ENCODE measurements around the gene FNDC7. TPM values are rescaled to one million over a fixed set of nuclear protein-coding genes. Genes with fewer than 3 reads are reported as not detected.

Gene FNDC7
- total and polyA plus RNA-seq, 2 donors (not counting 3 experiments of a cell fraction or from before 2014, with no cell fraction given): not detected

DNA sequence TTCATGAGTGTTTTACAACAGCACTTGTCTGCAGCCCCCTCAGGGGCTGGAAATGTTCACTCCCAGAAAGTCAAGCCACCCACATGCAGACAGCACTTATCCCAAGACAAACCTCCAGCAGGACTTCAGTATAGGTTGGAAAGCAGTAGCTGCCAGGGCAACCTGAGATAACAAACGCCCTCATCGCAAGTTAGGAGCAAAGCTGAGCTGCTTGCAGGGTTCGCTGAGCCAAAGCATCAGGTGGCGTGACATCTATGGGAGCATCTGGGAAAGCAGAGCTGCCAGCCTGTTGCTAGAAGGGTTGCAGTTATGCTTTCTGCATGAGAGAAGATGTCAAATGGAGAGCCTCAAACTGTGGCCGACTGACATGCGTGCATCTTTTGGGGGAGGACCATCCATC lies 29.5 kb downstream of the FNDC7 start:
- TF ChIP-seq POLR2A (IDR thresholded peaks at IDR 0.05; ENCODE audit: low read depth, low read length) (no peak), FOS (IDR thresholded peaks at IDR 0.05; ENCODE audit: borderline replicate concordance, insufficient read depth, low read length) (no peak), EZH2 (IDR thresholded peaks at IDR 0.05; ENCODE audit: borderline replicate concordance, low read depth, low read length, severe bottlenecking) (no peak), MYC (IDR thresholded peaks at IDR 0.05; ENCODE audit: low read depth, low read length) (no peak), POLR2AphosphoS5 (IDR thresholded peaks at IDR 0.05; ENCODE audit: insufficient read depth, low read depth, low read length) (no peak), JUN (IDR thresholded peaks at IDR 0.05; ENCODE audit: borderline replicate concordance, insufficient read depth, insufficient read length, low read depth) (no peak)
- TF ChIP-seq, protein P1, sequence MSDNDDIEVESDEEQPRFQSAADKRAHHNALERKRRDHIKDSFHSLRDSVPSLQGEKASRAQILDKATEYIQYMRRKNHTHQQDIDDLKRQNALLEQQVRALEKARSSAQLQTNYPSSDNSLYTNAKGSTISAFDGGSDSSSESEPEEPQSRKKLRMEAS (IDR thresholded peaks at IDR 0.05; ENCODE audit: insufficient read depth, insufficient read length): no peak
- TF ChIP-seq, protein P2, sequence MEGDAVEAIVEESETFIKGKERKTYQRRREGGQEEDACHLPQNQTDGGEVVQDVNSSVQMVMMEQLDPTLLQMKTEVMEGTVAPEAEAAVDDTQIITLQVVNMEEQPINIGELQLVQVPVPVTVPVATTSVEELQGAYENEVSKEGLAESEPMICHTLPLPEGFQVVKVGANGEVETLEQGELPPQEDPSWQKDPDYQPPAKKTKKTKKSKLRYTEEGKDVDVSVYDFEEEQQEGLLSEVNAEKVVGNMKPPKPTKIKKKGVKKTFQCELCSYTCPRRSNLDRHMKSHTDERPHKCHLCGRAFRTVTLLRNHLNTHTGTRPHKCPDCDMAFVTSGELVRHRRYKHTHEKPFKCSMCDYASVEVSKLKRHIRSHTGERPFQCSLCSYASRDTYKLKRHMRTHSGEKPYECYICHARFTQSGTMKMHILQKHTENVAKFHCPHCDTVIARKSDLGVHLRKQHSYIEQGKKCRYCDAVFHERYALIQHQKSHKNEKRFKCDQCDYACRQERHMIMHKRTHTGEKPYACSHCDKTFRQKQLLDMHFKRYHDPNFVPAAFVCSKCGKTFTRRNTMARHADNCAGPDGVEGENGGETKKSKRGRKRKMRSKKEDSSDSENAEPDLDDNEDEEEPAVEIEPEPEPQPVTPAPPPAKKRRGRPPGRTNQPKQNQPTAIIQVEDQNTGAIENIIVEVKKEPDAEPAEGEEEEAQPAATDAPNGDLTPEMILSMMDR (IDR thresholded peaks at IDR 0.05; ENCODE audit: extremely low read depth in 1 of 2, insufficient read depth in 1 of 2, low read depth in 1 of 2, low read length in 2 of 2): no peak
- H3K9me3 ChIP-seq (replicated peaks; ENCODE audit: control insufficient read depth, insufficient read depth, low read length): no peaks in the 10 kb centered on the region

More for the DNA sequence above, 29.5 kb downstream of the FNDC7 start:
- H4K20me1 ChIP-seq (replicated peaks; ENCODE audit: control insufficient read depth, extremely low read depth, insufficient read depth, low read length): no peaks in the 10 kb centered on the region
- H2AFZ ChIP-seq (ENCODE audit: low read depth, low read length): no peak overlapping the region
- BruUV-seq (replicated peaks): no TSS peak
- H3K4me2 ChIP-seq (ENCODE audit: insufficient read depth, low read length): no peak overlapping the region
- peaks cover 2% of the 10 kb centered on the region for H3K79me2 ChIP-seq (ENCODE audit: control insufficient read depth, insufficient read depth, low read length)
- H3K4me1 ChIP-seq (ENCODE audit: control insufficient read depth, extremely low read depth, insufficient read depth, low read length): no peaks in the 10 kb centered on the region
- DNase-seq (ENCODE audit: low read depth, low spot score): no peak
- no peak for FAIRE-seq
- ChIA-PET CTCF (no interaction called here), POLR2A (no interaction called here)
- no peak overlapping the region for H3K4me3 ChIP-seq (replicated peaks in 1 of 3; ENCODE audit: insufficient read depth in 1 of 3, low read depth in 1 of 3, low read length in 3 of 3)
- H3K36me3 ChIP-seq (ENCODE audit: control insufficient read depth in 2 of 2, extremely low read depth in 1 of 2, insufficient read depth in 2 of 2, low read length in 2 of 2): no peaks in the 10 kb centered on the region
- intact Hi-C loops (cut with micrococcal nuclease) (no loop called here), dilution Hi-C loops (cut with MboI; ENCODE audit: extremely low pct_ligation_motif_present, low sequenced_read_pairs) (no loop called here)
- H3K9me1 ChIP-seq (replicated peaks; ENCODE audit: control insufficient read depth, extremely low read depth, insufficient read depth, low read length): no peaks in the 10 kb centered on the region
- H3K9ac ChIP-seq (replicated peaks; ENCODE audit: extremely low read depth, insufficient read depth, low read length): no peak overlapping the region
- no peak overlapping the region for H3K27ac ChIP-seq (ENCODE audit: insufficient read depth, low read depth, low read length)
- H3K27me3 ChIP-seq (ENCODE audit: control insufficient read depth in 2 of 2, insufficient read depth in 2 of 2, low read length in 2 of 2): peaks cover 4 to 11% of the 10 kb centered on the region in 2 experiments
